ENCODE data around the gene CNR2. TPM values are rescaled to one million over a fixed set of nuclear protein-coding genes. Genes with fewer than 3 reads are reported as not detected.

Gene CNR2
- total RNA-seq, 1 experiment from 2014 or later = not detected

DNA sequence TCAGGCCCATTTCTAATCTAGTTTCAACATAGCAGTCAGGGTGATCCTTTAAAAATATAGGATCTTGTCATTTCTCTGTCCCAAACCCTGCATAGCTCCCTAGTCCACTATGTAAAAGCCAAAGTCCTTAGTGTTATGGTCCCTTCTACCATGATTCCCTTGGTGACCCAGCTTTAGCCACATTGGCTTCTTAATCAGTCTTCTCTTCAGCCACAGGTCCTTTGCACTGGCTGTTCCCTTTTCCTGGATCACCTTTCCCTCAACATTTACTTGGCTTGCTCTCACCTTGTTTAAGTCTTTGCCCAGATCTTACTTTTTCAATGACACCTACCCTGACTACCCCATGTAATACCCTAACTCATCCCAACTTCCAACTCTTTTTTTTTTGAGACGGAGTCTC lies 33.4 kb downstream of the CNR2 start:
- no peak overlapping the region for H4K8ac ChIP-seq (replicated peaks; ENCODE audit: insufficient read length, low read depth, low read length)
- no peak overlapping the region for H3K4me2 ChIP-seq (ENCODE audit: insufficient read depth, insufficient read length, low read length)
- no peaks in the 10 kb centered on the region for H4K20me1 ChIP-seq (ENCODE audit: control insufficient read depth, insufficient read depth, insufficient read length)
- no peaks in the 10 kb centered on the region for H3K79me1 ChIP-seq (ENCODE audit: insufficient read depth, low read depth, low read length, poor library complexity, severe bottlenecking)
- no peak overlapping the region for H3K23ac ChIP-seq (ENCODE audit: insufficient read length, low read depth, low read length)
- H3K9me3 ChIP-seq (ENCODE audit: control insufficient read depth, low read depth, low read length) = peaks cover 4% of the 10 kb centered on the region
- H3K27ac ChIP-seq (ENCODE audit: insufficient read length, low read depth, low read length) = no peak overlapping the region
- no peak overlapping the region for H3K14ac ChIP-seq (ENCODE audit: insufficient read depth, low read length)
- H2BK15ac ChIP-seq (ENCODE audit: low read depth, low read length) = no peak overlapping the region
- no CpG with 5 or more reads among the region's 1 CpG for WGBS (ENCODE audit: extremely low coverage, insufficient read length, low lambda C conversion rate)
- H4K91ac ChIP-seq (ENCODE audit: insufficient read length, low read depth, low read length) = no peak overlapping the region
- no peak overlapping the region for H4K5ac ChIP-seq (ENCODE audit: insufficient read length, low read depth, low read length)
- no peak overlapping the region for H3K27ac Mint-ChIP-seq
- no peak overlapping the region for H3T11ph ChIP-seq (ENCODE audit: low read length)
- H2BK20ac ChIP-seq (ENCODE audit: low read depth, low read length, poor library complexity, severe bottlenecking) = no peak overlapping the region
- no peak overlapping the region for H3K4me3 Mint-ChIP-seq
- H2BK12ac ChIP-seq (ENCODE audit: insufficient read length, low read depth, low read length) = no peak overlapping the region
- H3K4me1 ChIP-seq (ENCODE audit: insufficient read depth, low read length) = no peaks in the 10 kb centered on the region
- TF ChIP-seq, protein P1, sequence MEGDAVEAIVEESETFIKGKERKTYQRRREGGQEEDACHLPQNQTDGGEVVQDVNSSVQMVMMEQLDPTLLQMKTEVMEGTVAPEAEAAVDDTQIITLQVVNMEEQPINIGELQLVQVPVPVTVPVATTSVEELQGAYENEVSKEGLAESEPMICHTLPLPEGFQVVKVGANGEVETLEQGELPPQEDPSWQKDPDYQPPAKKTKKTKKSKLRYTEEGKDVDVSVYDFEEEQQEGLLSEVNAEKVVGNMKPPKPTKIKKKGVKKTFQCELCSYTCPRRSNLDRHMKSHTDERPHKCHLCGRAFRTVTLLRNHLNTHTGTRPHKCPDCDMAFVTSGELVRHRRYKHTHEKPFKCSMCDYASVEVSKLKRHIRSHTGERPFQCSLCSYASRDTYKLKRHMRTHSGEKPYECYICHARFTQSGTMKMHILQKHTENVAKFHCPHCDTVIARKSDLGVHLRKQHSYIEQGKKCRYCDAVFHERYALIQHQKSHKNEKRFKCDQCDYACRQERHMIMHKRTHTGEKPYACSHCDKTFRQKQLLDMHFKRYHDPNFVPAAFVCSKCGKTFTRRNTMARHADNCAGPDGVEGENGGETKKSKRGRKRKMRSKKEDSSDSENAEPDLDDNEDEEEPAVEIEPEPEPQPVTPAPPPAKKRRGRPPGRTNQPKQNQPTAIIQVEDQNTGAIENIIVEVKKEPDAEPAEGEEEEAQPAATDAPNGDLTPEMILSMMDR (conservative IDR thresholded peaks at IDR 0.05) = no peak
- no peaks in the 10 kb centered on the region for H3K79me2 ChIP-seq (ENCODE audit: insufficient read depth, low read length)
- no peak overlapping the region for H3K18ac ChIP-seq (ENCODE audit: insufficient read length, low read depth, low read length)
- H2BK120ac ChIP-seq (ENCODE audit: low read depth, low read length, poor library complexity, severe bottlenecking) = no peak overlapping the region
- DNase-seq = no peak
- H3K4ac ChIP-seq (ENCODE audit: low read depth, low read length) = no peak overlapping the region
- no peaks in the 10 kb centered on the region for H3K4me1 Mint-ChIP-seq
- no peaks in the 10 kb centered on the region for H3K23me2 ChIP-seq (ENCODE audit: insufficient read length, low read depth, low read length, poor library complexity, severe bottlenecking)
- H3K9me3 Mint-ChIP-seq = peaks cover 26 to 28% of the 10 kb centered on the region in 2 experiments
- peaks cover 3 to 13% (median 6%) of the 10 kb centered on the region in 3 experiments for H3K36me3 Mint-ChIP-seq (ENCODE audit: insufficient read depth in 1 of 3, low read depth in 3 of 3)
- H2BK5ac ChIP-seq (ENCODE audit: insufficient read length, low read length) = no peak overlapping the region
- H2AFZ ChIP-seq (ENCODE audit: low read length) = no peak overlapping the region
- H2AK5ac ChIP-seq (ENCODE audit: insufficient read length, low read length) = no peak overlapping the region
- no peak overlapping the region for H3K9ac ChIP-seq (ENCODE audit: extremely low read depth, insufficient read length, low read length)
- H3K27me3 ChIP-seq (ENCODE audit: insufficient read depth, low read length) = no peaks in the 10 kb centered on the region
- H3K56ac ChIP-seq (ENCODE audit: insufficient read length, low read depth, low read length) = no peak overlapping the region
- H3K27me3 Mint-ChIP-seq (ENCODE audit: low read depth) = peaks cover 22% of the 10 kb centered on the region
